ENCODE measurements around the gene HARBI1. TPM values are rescaled to one million over a fixed set of nuclear protein-coding genes. Genes with fewer than 3 reads are reported as not detected.
A peak's percentile ranks its signal among the peaks of the same experiment; 100 is the strongest.

Gene HARBI1
- total and polyA plus RNA-seq, 10 of the 15 experiments (the other 5 are each of a cell fraction or from before 2014, with no cell fraction given) = 3.6 to 8.4 (median 5.2) TPM

DNA sequence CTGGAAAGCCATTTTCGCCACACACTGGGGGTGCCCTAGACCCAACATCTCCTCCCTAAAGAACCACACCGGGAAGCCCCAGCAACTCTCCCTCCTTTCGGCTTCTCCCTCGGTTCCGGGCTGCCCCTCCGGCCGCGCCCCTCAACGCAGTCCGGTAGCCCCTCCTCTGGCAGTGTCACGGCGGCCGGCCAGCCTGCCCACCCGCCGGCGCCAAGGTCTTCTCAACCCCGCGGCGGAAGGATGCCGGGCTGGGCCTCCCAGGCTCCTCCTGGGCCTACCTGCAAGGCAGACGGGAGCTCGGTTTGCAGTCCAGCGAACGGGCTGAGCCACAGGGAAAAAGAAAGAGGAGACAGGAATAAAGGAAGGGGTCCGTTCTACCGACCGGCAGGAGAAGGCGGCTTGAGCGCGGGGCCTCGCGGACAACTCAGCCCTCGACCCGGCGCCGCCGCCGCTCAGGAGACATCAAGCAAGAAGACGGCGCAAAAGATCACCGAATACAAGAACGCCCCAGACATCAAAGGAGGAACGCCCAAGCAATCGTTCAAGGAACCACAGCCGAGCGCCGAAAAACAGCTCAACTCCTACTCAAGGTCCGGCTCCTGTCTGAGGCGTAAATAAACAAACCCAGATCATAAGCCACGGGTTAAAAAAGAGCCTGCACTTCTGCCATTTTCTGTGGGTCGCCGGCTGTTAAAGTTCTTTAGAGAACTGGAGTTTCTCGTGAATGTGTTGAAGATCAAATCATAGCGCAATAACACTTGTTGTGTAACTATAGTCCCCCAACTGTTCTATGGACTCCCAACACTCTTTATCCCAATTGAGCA lies 23.3 kb downstream of the HARBI1 start, which contains the start of gene AMBRA1 (continued):
- TF ChIP-seq, protein P1, sequence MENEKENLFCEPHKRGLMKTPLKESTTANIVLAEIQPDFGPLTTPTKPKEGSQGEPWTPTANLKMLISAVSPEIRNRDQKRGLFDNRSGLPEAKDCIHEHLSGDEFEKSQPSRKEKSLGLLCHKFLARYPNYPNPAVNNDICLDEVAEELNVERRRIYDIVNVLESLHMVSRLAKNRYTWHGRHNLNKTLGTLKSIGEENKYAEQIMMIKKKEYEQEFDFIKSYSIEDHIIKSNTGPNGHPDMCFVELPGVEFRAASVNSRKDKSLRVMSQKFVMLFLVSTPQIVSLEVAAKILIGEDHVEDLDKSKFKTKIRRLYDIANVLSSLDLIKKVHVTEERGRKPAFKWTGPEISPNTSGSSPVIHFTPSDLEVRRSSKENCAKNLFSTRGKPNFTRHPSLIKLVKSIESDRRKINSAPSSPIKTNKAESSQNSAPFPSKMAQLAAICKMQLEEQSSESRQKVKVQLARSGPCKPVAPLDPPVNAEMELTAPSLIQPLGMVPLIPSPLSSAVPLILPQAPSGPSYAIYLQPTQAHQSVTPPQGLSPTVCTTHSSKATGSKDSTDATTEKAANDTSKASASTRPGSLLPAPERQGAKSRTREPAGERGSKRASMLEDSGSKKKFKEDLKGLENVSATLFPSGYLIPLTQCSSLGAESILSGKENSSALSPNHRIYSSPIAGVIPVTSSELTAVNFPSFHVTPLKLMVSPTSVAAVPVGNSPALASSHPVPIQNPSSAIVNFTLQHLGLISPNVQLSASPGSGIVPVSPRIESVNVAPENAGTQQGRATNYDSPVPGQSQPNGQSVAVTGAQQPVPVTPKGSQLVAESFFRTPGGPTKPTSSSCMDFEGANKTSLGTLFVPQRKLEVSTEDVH (IDR thresholded peaks at IDR 0.05; ENCODE audit: low read depth, partially characterized antibody) = peak; percentile 32
- TF ChIP-seq MEF2B (IDR thresholded peaks at IDR 0.05; ENCODE audit: partially characterized antibody, poor library complexity, severe bottlenecking) (no peak), CREM (IDR thresholded peaks at IDR 0.05; ENCODE audit: low read depth) (peak; percentile 69), MTA2 (IDR thresholded peaks at IDR 0.05; ENCODE audit: low read depth) (no peak), TCF7 (IDR thresholded peaks at IDR 0.05; ENCODE audit: borderline replicate concordance) (peak; percentile 78), CREB1 (IDR thresholded peaks at IDR 0.05; ENCODE audit: low read depth) (peak; percentile 81), NR2C2 (IDR thresholded peaks at IDR 0.05; ENCODE audit: borderline replicate concordance, control insufficient read depth, insufficient read length, low read depth) (peak; percentile 99), RUNX3 (IDR thresholded peaks at IDR 0.05; ENCODE audit: low read length) (peak; percentile 86)
